Liver (tissue), 3 donors: ENCODE measurements around the gene ZNF559.

ENCODE experiments used
- ATF3 ChIP-seq: IDR thresholded peaks from 2 replicates; pipeline ENCODE4 v1.6.1; 2016; ENCODE audit warnings: antibody characterized with exemption
- CTCF ChIP-seq: fragments of 150-350 bp; IDR thresholded peaks from 2 replicates; pipeline ENCODE4 v1.5.1; 2017; ENCODE audit warnings: improper control_type of control experiment, low read depth, low read length; ENCODE audit not compliant: missing input control
- FOXA1 ChIP-seq: IDR thresholded peaks from 2 replicates; pipeline ENCODE4 v1.6.1; 2016; ENCODE audit warnings: antibody characterized with exemption
- JUND ChIP-seq, 2 donors: IDR thresholded peaks; 2 replicates each; pipeline ENCODE4 v1.6.1; 2016; ENCODE audit warnings: antibody characterized with exemption in 2 of 2
- MAX ChIP-seq: IDR thresholded peaks from 2 replicates; pipeline ENCODE4 v1.6.1; 2016; ENCODE audit warnings: antibody characterized with exemption
- RAD21 ChIP-seq, 2 donors: IDR thresholded peaks; 2 replicates each; pipeline ENCODE4 v1.6.1; 2016; ENCODE audit warnings: antibody characterized with exemption in 2 of 2, mild to moderate bottlenecking in 2 of 2
- REST ChIP-seq: IDR thresholded peaks from 2 replicates; pipeline ENCODE4 v1.6.1; 2016; ENCODE audit warnings: antibody characterized with exemption, mild to moderate bottlenecking
- TAF1 ChIP-seq: conservative IDR thresholded peaks from 2 replicates; pipeline ENCODE4 v1.6.1; 2016; ENCODE audit warnings: antibody characterized with exemption, mild to moderate bottlenecking
- donor health status: healthy.
- donor health status: healthy.

GRCh38 chr19:9309974-9310446 lies 14.0 kb upstream of the ZNF559 start:
- TF ChIP-seq CTCF (no peak), RAD21 (IDR thresholded peaks at IDR 0.05) (no peak), REST (no peak), MAX (no peak), TAF1 (no peak), FOXA1 (no peak), JUND (IDR thresholded peaks at IDR 0.05) (no peak), ATF3 (no peak)
